ENCODE measurements around the gene ITIH5. TPM values are rescaled to one million over a fixed set of nuclear protein-coding genes. Genes with fewer than 3 reads are reported as not detected.

The ITIH5 gene
- total and polyA plus RNA-seq, 2 donors (not counting 1 experiment from before 2014, with no cell fraction given): not detected

DNA sequence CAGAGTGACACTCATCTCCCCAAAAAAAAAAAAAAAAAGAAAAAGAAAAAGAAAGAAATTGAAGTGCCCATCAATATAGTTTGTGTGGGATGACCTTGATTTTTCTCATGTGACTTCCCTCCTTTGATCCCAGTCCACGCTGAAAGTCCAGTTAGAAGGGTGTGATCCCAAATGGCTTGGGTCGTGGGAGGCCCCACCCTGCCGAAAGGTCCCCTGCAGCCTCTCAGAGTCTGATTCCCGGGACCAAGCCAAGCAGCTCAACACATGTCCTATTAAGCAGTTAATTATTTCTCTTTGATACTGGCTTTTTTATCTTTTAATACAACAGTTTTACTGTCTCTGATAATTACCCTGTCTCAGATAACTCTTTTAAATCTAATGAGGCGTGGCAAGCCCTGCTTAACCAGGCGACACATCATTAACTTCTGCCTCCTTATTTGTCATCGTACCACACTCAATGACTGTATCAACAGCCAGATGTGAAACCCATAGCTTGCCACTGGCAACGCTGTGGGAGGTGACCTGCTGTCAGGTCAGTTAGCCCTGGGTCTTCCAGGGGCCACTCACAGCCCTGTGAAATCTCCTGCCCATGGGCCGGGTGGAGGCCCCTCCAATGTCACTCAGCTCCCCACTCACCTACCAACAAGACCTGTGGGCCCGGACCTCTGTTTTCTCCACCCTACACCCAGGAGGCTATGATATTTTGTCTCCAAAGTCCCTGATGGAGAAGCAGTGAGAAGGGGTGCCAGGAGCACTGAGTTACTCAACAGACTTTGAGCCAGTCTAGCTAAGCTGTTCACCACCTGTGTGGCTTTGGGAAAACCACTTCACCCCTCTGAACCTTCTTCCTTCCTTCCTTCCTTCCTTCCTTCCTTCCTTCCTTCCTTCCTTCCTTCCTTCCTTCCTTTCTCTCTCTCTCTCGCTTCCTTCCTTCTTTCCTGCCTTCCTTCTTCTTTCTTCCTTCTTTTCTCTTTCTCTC, 146.0 kb downstream of the ITIH5 start:
- Mint-ChIP-seq H3K27ac (no peak overlapping the region), H3K9me3 (ENCODE audit: insufficient read depth) (no peaks in the 10 kb centered on the region)

More for the DNA sequence above, 146.0 kb downstream of the ITIH5 start:
- no peak overlapping the region for H3K9ac ChIP-seq (ENCODE audit: low read length)
- no peaks in the 10 kb centered on the region for H4K20me1 ChIP-seq (ENCODE audit: control insufficient read depth, insufficient read depth, low read length, poor library complexity, severe bottlenecking)
- DNase-seq (no peak), ATAC-seq (ENCODE audit: low read depth) (peak; percentile 41)
- intact Hi-C loops (cut with micrococcal nuclease): loop anchor here (10.0 kb wide), 1 partner anchor 76 kb away; no protein-coding TSS in a partner anchor
- H3K79me2 ChIP-seq (ENCODE audit: control insufficient read depth, insufficient read depth, low read length): no peaks in the 10 kb centered on the region
- H3K4me3 Mint-ChIP-seq: no peak overlapping the region
- POLR2A ChIA-PET: no interaction called here
- no peak overlapping the region for H3K4me3 ChIP-seq (ENCODE audit: control extremely low read depth in 1 of 5, extremely low read depth in 1 of 5, insufficient read depth in 1 of 5, low read depth in 2 of 5, low read length in 4 of 5)
- peaks cover 17% of the 10 kb centered on the region for H3K4me1 Mint-ChIP-seq
- H3K4me2 ChIP-seq (replicated peaks; ENCODE audit: low read depth, low read length, poor library complexity, severe bottlenecking): peak overlapping the region; percentile 11
- no peak overlapping the region for H2AFZ ChIP-seq (ENCODE audit: insufficient read depth, low read depth, low read length, poor library complexity, severe bottlenecking)
- H3K27ac ChIP-seq (ENCODE audit: low read length in 2 of 2): no peak overlapping the region
- peaks cover 0 to 5% (median 0%) of the 10 kb centered on the region in 3 donors for H3K9me3 ChIP-seq (ENCODE audit: control extremely low read depth in 1 of 3, control insufficient read depth in 2 of 3, insufficient read depth in 1 of 3, low read length in 2 of 3)
- H3K27me3 ChIP-seq (replicated peaks in 1 of 4; ENCODE audit: control extremely low read depth in 1 of 4, control insufficient read depth in 3 of 4, insufficient read depth in 4 of 4, low read length in 3 of 4): no peaks in the 10 kb centered on the region
- WGBS (ENCODE audit: insufficient coverage): 43% methylated on average over 5 of the region's 11 CpGs
- no peaks in the 10 kb centered on the region for H3K36me3 ChIP-seq (replicated peaks in 1 of 2; ENCODE audit: control extremely low read depth in 1 of 2, control insufficient read depth in 1 of 2, extremely low read depth in 1 of 2, insufficient read depth in 2 of 2, low read length in 1 of 2)
- H3K4me1 ChIP-seq (ENCODE audit: control insufficient read depth in 2 of 2, insufficient read depth in 2 of 2, low read length in 2 of 2): peaks cover 6 to 11% of the 10 kb centered on the region in 2 donors
- CTCF ChIA-PET: interaction anchor here (0.9 to 1.5 kb wide), 3 partner anchors 12 to 166 kb away, joined by 3 read pairs; no protein-coding TSS in a partner anchor
- TF ChIP-seq, protein P1, sequence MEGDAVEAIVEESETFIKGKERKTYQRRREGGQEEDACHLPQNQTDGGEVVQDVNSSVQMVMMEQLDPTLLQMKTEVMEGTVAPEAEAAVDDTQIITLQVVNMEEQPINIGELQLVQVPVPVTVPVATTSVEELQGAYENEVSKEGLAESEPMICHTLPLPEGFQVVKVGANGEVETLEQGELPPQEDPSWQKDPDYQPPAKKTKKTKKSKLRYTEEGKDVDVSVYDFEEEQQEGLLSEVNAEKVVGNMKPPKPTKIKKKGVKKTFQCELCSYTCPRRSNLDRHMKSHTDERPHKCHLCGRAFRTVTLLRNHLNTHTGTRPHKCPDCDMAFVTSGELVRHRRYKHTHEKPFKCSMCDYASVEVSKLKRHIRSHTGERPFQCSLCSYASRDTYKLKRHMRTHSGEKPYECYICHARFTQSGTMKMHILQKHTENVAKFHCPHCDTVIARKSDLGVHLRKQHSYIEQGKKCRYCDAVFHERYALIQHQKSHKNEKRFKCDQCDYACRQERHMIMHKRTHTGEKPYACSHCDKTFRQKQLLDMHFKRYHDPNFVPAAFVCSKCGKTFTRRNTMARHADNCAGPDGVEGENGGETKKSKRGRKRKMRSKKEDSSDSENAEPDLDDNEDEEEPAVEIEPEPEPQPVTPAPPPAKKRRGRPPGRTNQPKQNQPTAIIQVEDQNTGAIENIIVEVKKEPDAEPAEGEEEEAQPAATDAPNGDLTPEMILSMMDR (IDR thresholded peaks at IDR 0.05): no peak
- H3K27me3 Mint-ChIP-seq: peaks cover 12% of the 10 kb centered on the region
